ENCODE measurements around the gene RBMS1.

Gene RBMS1

GRCh38 chr2:160249876-160250275, 243.7 kb downstream of the RBMS1 start:
- no peak overlapping the region for H3K4me3 ChIP-seq (replicated peaks; ENCODE audit: low read depth, low read length)
- no peak for DNase-seq (ENCODE audit: extremely low read depth, low read depth)
- TF ChIP-seq CTCF (IDR thresholded peaks at IDR 0.05; ENCODE audit: low read depth, low read length, missing control alignments), result no peak

- TF ChIP-seq CTCF (IDR thresholded peaks at IDR 0.05; ENCODE audit: low read depth, low read length, missing control alignments), result no peak
- no peak for DNase-seq (ENCODE audit: extremely low read depth, low read depth)
- H3K4me3 ChIP-seq (replicated peaks; ENCODE audit: low read depth, low read length), result no peak overlapping the region
Measured at GRCh38 chr2:160247296-160248035, 246.1 kb downstream of the RBMS1 start.

- no peak for DNase-seq (ENCODE audit: extremely low read depth, low read depth)
- no peak for TF ChIP-seq CTCF (IDR thresholded peaks at IDR 0.05; ENCODE audit: low read depth, low read length, missing control alignments)
- H3K4me3 ChIP-seq (replicated peaks; ENCODE audit: low read depth, low read length), result no peak overlapping the region
Measured at GRCh38 chr2:160246356-160246755, 247.3 kb downstream of the RBMS1 start.

GRCh38 chr2:160245614-160246155, 247.9 kb downstream of the RBMS1 start:
- no peak for TF ChIP-seq CTCF (IDR thresholded peaks at IDR 0.05; ENCODE audit: low read depth, low read length, missing control alignments)
- no peak for DNase-seq (ENCODE audit: extremely low read depth, low read depth)

GRCh38 chr2:160242893-160243564, 250.6 kb downstream of the RBMS1 start:
- no peak for TF ChIP-seq CTCF (IDR thresholded peaks at IDR 0.05; ENCODE audit: low read depth, low read length, missing control alignments)
- no peak overlapping the region for H3K4me3 ChIP-seq (replicated peaks; ENCODE audit: low read depth, low read length)
- no peak for DNase-seq (ENCODE audit: extremely low read depth, low read depth)

More at GRCh38 chr2:160245614-160246155, 247.9 kb downstream of the RBMS1 start:
- no peak overlapping the region for H3K4me3 ChIP-seq (replicated peaks; ENCODE audit: low read depth, low read length)

GRCh38 chr2:160241251-160242137, 252.1 kb downstream of the RBMS1 start:
- DNase-seq (ENCODE audit: extremely low read depth, low read depth), result peak; percentile 79
- no peak overlapping the region for H3K4me3 ChIP-seq (replicated peaks; ENCODE audit: low read depth, low read length)
- no peak for TF ChIP-seq CTCF (IDR thresholded peaks at IDR 0.05; ENCODE audit: low read depth, low read length, missing control alignments)

Measured in HFF-Myc (cell line).